ENCODE measurements around the gene CDK19. TPM values are rescaled to one million over a fixed set of nuclear protein-coding genes. Genes with fewer than 3 reads are reported as not detected.
A peak's percentile ranks its signal among the peaks of the same experiment; 100 is the strongest.
"Not testable (repeated sequence)": the region's sequence is repeated elsewhere in the genome, so short reads cannot be mapped to it uniquely, and the experiment has no call there.

Gene CDK19
- total and polyA plus RNA-seq, 9 of the 15 experiments (the other 6 are each of a cell fraction or from before 2014, with no cell fraction given): 3.8 to 15.2 (median 7.4) TPM

DNA sequence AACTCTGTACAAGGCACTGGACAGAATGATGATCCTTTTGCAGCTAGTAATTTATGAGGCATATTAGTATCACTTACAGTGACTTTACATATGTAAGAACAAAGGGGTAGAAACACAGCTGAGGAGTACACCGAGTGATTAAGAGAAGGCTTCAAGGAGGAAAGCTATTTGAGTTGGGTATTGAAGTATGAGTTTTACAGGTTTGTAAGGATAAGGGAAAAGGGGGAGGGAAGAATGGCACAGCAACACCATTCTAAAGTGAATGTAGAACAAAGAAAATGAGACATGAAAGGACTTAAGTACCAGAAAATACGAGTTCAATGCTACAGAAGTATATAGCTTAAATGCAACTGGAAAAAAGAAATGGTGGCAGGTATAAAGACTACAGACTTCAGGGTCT, 5.5 kb downstream of the CDK19 start:
- in situ Hi-C loops (cut with MboI): no loop called here
- TF ChIP-seq PHF21A (IDR thresholded peaks at IDR 0.05; ENCODE audit: borderline replicate concordance, low read depth) (no peak), ZFP1 (CRISPR knock-in tag; IDR thresholded peaks at IDR 0.05) (0 out of 2 replicates have a peak, but pooled peaks have one; percentile 59)
- ATAC-seq (no peak), FAIRE-seq (no peak), DNase-seq (ENCODE audit: extremely low read depth in 1 of 4, low spot score in 3 of 4) (no peak)
- Histone ChIP-seq H4K20me1 (replicated peaks; ENCODE audit: control insufficient read depth, insufficient read depth, low read length) (peaks cover 7% of the 10 kb centered on the region; the same call in 1 of the 2 replicates), H2AFZ (ENCODE audit: low read depth, low read length) (no peak overlapping the region), H3K9me1 (ENCODE audit: control insufficient read depth, insufficient read depth, low read length) (no peaks in the 10 kb centered on the region), H3K4me3 (no peak overlapping the region), H3K9ac (ENCODE audit: insufficient read depth in 1 of 2, low read depth in 2 of 2, low read length in 2 of 2) (no peak overlapping the region), H3K27ac (ENCODE audit: extremely low read depth, low read depth, low read length) (no peak overlapping the region), H3K9me3 (replicated peaks; ENCODE audit: control insufficient read depth, insufficient read depth, low read depth, low read length) (no peaks in the 10 kb centered on the region), H3K36me3 (ENCODE audit: control insufficient read depth, insufficient read depth, low read length) (no peaks in the 10 kb centered on the region), H3K27me3 (ENCODE audit: control insufficient read depth in 2 of 2, insufficient read depth in 2 of 2, low read length in 2 of 2) (no peaks in the 10 kb centered on the region), H3K79me2 (ENCODE audit: control insufficient read depth, insufficient read depth, low read length) (peaks cover 25% of the 10 kb centered on the region), H3K4me2 (ENCODE audit: insufficient read depth, low read length) (no peak overlapping the region), H3K4me1 (replicated peaks in 1 of 2; ENCODE audit: control insufficient read depth in 2 of 2, insufficient read depth in 2 of 2, low read length in 2 of 2) (peaks cover 4 to 11% of the 10 kb centered on the region in 2 experiments; a peak in 3 of 5 replicates)
- no TSS peak for BruUV-seq (replicated peaks)
- intact Hi-C loops (cut with micrococcal nuclease): loop anchor here (5.0 kb wide), 1 partner anchor 127 kb away; no protein-coding TSS in a partner anchor
- ChIA-PET CTCF (ENCODE audit: low intra/inter-chr PET ratio) (no interaction called here), POLR2A (interaction anchor here (0.7 to 1.8 kb wide), 3 partner anchors 10 to 65 kb away, joined by 3 to 8 read pairs (median 4); partner anchors contain the start of gene AMD1)
- WGBS (ENCODE audit: insufficient coverage, low coverage, missing lambda C conversion rate): 47% methylated on average over 2 of the region's 2 CpGs

DNA sequence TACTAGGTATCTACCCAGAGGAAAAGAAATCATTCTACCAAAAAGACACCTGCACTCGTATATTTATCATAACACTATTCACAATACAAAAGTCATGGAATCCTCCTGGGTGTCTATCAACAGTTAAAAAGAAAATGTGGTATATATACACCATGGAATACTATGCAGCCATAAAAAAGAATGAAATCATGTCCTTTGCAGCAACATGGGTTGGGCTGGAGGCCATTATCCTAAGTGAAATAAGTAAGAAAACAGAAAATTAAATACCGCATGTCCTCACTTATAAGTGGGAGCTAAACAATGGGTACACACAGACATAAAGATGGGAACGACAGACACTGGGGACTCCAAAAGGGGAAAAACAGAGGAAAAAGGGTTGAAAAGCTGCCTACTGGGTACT, 13.1 kb downstream of the CDK19 start:
- POLR2A ChIA-PET: interaction anchor here (2.0 kb wide), 1 partner anchor 13 kb away, joined by 12 read pairs; the partner anchor contains the start of gene CDK19
- H3K27me3 ChIP-seq (ENCODE audit: control insufficient read depth in 2 of 2, insufficient read depth in 2 of 2, low read length in 2 of 2); H3K9me3 ChIP-seq (replicated peaks; ENCODE audit: control insufficient read depth, insufficient read depth, low read depth, low read length); H3K4me3 ChIP-seq; ATAC-seq; H3K4me2 ChIP-seq (ENCODE audit: insufficient read depth, low read length); BruUV-seq (replicated peaks); H4K20me1 ChIP-seq (replicated peaks; ENCODE audit: control insufficient read depth, insufficient read depth, low read length); H3K9me1 ChIP-seq (ENCODE audit: control insufficient read depth, insufficient read depth, low read length); H3K36me3 ChIP-seq (ENCODE audit: control insufficient read depth, insufficient read depth, low read length); CTCF ChIA-PET (ENCODE audit: low intra/inter-chr PET ratio); intact Hi-C loops (cut with micrococcal nuclease); H3K9ac ChIP-seq (ENCODE audit: insufficient read depth in 1 of 2, low read depth in 2 of 2, low read length in 2 of 2); H3K4me1 ChIP-seq (replicated peaks in 1 of 2; ENCODE audit: control insufficient read depth in 2 of 2, insufficient read depth in 2 of 2, low read length in 2 of 2); H3K27ac ChIP-seq (ENCODE audit: extremely low read depth, low read depth, low read length); in situ Hi-C loops (cut with MboI); DNase-seq (ENCODE audit: extremely low read depth in 1 of 4, low spot score in 3 of 4); H3K79me2 ChIP-seq (ENCODE audit: control insufficient read depth, insufficient read depth, low read length); FAIRE-seq; H2AFZ ChIP-seq (ENCODE audit: low read depth, low read length): not testable (repeated sequence)
- TF ChIP-seq BCOR (IDR thresholded peaks at IDR 0.05) (0 out of 2 replicates have a peak, but pooled peaks have one; percentile 34), RBM25 (IDR thresholded peaks at IDR 0.05; ENCODE audit: low read depth, low read length, severe bottlenecking) (peak; percentile 64), ZNF146 (CRISPR knock-in tag; IDR thresholded peaks at IDR 0.05; ENCODE audit: unreplicated experiment) (peak; percentile 79)
- WGBS (ENCODE audit: insufficient coverage, low coverage, missing lambda C conversion rate): 58% methylated on average over 3 of the region's 3 CpGs

All from K562 (cell line).